ENCODE measurements around the gene MEPCE. TPM values are rescaled to one million over a fixed set of nuclear protein-coding genes. Genes with fewer than 3 reads are reported as not detected.

The MEPCE gene
- total and polyA plus RNA-seq, 2 of the 8 experiments (the other 6 are each of a cell fraction or from before 2014, with no cell fraction given), result 22.8 to 48.8 TPM

GRCh38 chr7:100455206-100455605, 25.6 kb downstream of the MEPCE start (continued):
- TF ChIP-seq BCL11A (IDR thresholded peaks at IDR 0.05; ENCODE audit: low read depth in 2 of 2, low read length in 2 of 2) (no peak), TBP (IDR thresholded peaks at IDR 0.05; ENCODE audit: low read depth, low read length) (no peak), E2F6 (IDR thresholded peaks at IDR 0.05) (no peak)

Data from H1 (cell line).